Astrocyte (in vitro differentiated cells and primary cell): ENCODE measurements around the gene RIMBP2. TPM values are rescaled to one million over a fixed set of nuclear protein-coding genes. Genes with fewer than 3 reads are reported as not detected.

Experiments
- DNase-seq: peaks from one replicate; pipeline ENCODE4 v3.0.0-alpha.2; 2010; ENCODE audit warnings: low read depth
- FAIRE-seq: peaks from 2 replicates; lab custom pipeline; 2011; peaks lifted over from hg19 to GRCh38; lab: Jason Lieb, UNC
- H2AFZ ChIP-seq: 2 replicates; pipeline ENCODE4 v1.6.0; 2012; ENCODE audit warnings: low read depth, low read length, inconsistent platforms
- H3K27ac ChIP-seq: 2 replicates; pipeline ENCODE4 v1.5.1; 2011; ENCODE audit warnings: low read depth, low read length, inconsistent platforms
- H3K27me3 ChIP-seq: 2 replicates; pipeline ENCODE4 v1.6.0; 2011; ENCODE audit warnings: low read length, inconsistent platforms; ENCODE audit not compliant: insufficient read depth
- H3K36me3 ChIP-seq: 2 replicates; pipeline ENCODE4 v1.5.1; 2011; ENCODE audit warnings: low read length, inconsistent platforms; ENCODE audit not compliant: insufficient read depth
- H3K4me1 ChIP-seq: 2 replicates; pipeline ENCODE4 v1.5.1; 2011; ENCODE audit warnings: low read length, inconsistent platforms; ENCODE audit not compliant: insufficient read depth
- H3K4me2 ChIP-seq: 2 replicates; pipeline ENCODE4 v1.6.0; 2012; ENCODE audit warnings: low read length, inconsistent platforms
- H3K4me3 ChIP-seq: 2 replicates; pipeline ENCODE4 v1.5.1; 2011; ENCODE audit warnings: low read depth, mild to moderate bottlenecking, low read length, inconsistent platforms; ENCODE audit not compliant: insufficient read depth
- H3K79me2 ChIP-seq: 2 replicates; pipeline ENCODE4 v1.6.0; 2012; ENCODE audit warnings: mild to moderate bottlenecking, low read length, inconsistent platforms; ENCODE audit not compliant: insufficient read depth
- H3K9ac ChIP-seq: 2 replicates; pipeline ENCODE4 v1.6.0; 2012; ENCODE audit warnings: mild to moderate bottlenecking, low read length, inconsistent platforms
- H3K9me3 ChIP-seq: 2 replicates; pipeline ENCODE4 v1.5.1; 2012; ENCODE audit warnings: low read depth, mild to moderate bottlenecking, low read length, inconsistent platforms; ENCODE audit not compliant: insufficient read depth
- H4K20me1 ChIP-seq: 2 replicates; pipeline ENCODE4 v1.6.0; 2012; ENCODE audit warnings: low read length, inconsistent platforms; ENCODE audit not compliant: insufficient read depth
- H3K27ac Mint-ChIP-seq: one replicate; pipeline ENCODE4 v1.8.0; 2021; ENCODE audit warnings: mild to moderate bottlenecking, mixed read lengths; ENCODE audit not compliant: unreplicated experiment
- H3K27me3 Mint-ChIP-seq: one replicate; pipeline ENCODE4 v1.8.0; 2021; ENCODE audit warnings: low read depth, mixed read lengths; ENCODE audit not compliant: unreplicated experiment
- H3K36me3 Mint-ChIP-seq: one replicate; pipeline ENCODE4 v1.8.0; 2021; ENCODE audit warnings: low read depth, mixed read lengths; ENCODE audit not compliant: unreplicated experiment
- H3K4me1 Mint-ChIP-seq: one replicate; pipeline ENCODE4 v1.8.0; 2021; ENCODE audit warnings: low read depth, mixed read lengths; ENCODE audit not compliant: unreplicated experiment
- H3K4me3 Mint-ChIP-seq: one replicate; pipeline ENCODE4 v1.8.0; 2021; ENCODE audit warnings: mild to moderate bottlenecking, moderate library complexity, mixed read lengths; ENCODE audit not compliant: unreplicated experiment
- H3K9me3 Mint-ChIP-seq: one replicate; pipeline ENCODE4 v1.8.0; 2021; ENCODE audit warnings: mild to moderate bottlenecking, mixed read lengths; ENCODE audit not compliant: unreplicated experiment
- EZH2 ChIP-seq: IDR thresholded peaks from 2 replicates; pipeline ENCODE4 v1.6.1; 2012; ENCODE audit warnings: mild to moderate bottlenecking, low read length, inconsistent platforms; ENCODE audit not compliant: insufficient read depth
- total RNA-seq: library from RNA; stranded (reverse); gene quantifications from 2 replicates; pipeline ENCODE4 v1.2.1, GENCODE V29; 2021
- TF ChIP-seq, protein P1 (sequence below): IDR thresholded peaks from 2 replicates; pipeline ENCODE4 v1.5.1; 2011; ENCODE audit warnings: low read depth, mild to moderate bottlenecking, inconsistent platforms, low read length, moderate library complexity; ENCODE audit not compliant: insufficient read depth

Gene RIMBP2
- total RNA-seq, 1 donor from 2014 or later = 2.2 TPM

DNA sequence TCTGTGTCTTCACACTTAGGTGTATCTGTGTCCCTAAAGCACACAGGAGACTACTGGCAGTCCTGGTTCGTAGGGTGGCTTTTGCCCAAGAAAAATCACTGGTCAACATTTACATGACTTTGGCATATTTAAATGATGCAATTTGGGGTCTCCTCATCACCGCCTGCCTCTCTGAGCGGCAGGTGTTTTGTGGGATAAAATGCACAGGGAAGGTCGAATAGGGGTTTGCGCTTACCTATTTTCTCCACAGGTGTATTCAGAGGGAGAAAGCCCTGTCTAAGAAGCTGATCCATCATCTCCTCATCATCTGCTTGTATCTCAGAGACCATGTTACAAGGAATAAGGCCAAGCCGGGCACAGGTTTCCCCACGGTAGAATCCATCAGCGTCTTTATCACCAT, 303.7 kb downstream of the RIMBP2 start:
- Histone ChIP-seq H3K27ac (no peak overlapping the region), H3K9ac (no peak overlapping the region), H2AFZ (no peak overlapping the region), H3K4me1 (no peaks in the 10 kb centered on the region), H3K4me2 (no peak overlapping the region), H3K27me3 (no peaks in the 10 kb centered on the region), H3K9me3 (no peaks in the 10 kb centered on the region), H3K79me2 (no peaks in the 10 kb centered on the region), H3K36me3 (no peaks in the 10 kb centered on the region), H4K20me1 (no peaks in the 10 kb centered on the region), H3K4me3 (no peak overlapping the region)
- Mint-ChIP-seq H3K36me3 (no peaks in the 10 kb centered on the region), H3K27me3 (no peaks in the 10 kb centered on the region), H3K27ac (no peak overlapping the region), H3K9me3 (no peaks in the 10 kb centered on the region), H3K4me3 (no peak overlapping the region), H3K4me1 (no peaks in the 10 kb centered on the region)
- DNase-seq (no peak), FAIRE-seq (no peak)
- TF ChIP-seq, protein P1, sequence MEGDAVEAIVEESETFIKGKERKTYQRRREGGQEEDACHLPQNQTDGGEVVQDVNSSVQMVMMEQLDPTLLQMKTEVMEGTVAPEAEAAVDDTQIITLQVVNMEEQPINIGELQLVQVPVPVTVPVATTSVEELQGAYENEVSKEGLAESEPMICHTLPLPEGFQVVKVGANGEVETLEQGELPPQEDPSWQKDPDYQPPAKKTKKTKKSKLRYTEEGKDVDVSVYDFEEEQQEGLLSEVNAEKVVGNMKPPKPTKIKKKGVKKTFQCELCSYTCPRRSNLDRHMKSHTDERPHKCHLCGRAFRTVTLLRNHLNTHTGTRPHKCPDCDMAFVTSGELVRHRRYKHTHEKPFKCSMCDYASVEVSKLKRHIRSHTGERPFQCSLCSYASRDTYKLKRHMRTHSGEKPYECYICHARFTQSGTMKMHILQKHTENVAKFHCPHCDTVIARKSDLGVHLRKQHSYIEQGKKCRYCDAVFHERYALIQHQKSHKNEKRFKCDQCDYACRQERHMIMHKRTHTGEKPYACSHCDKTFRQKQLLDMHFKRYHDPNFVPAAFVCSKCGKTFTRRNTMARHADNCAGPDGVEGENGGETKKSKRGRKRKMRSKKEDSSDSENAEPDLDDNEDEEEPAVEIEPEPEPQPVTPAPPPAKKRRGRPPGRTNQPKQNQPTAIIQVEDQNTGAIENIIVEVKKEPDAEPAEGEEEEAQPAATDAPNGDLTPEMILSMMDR = no peak
- TF ChIP-seq EZH2 = no peak

DNA sequence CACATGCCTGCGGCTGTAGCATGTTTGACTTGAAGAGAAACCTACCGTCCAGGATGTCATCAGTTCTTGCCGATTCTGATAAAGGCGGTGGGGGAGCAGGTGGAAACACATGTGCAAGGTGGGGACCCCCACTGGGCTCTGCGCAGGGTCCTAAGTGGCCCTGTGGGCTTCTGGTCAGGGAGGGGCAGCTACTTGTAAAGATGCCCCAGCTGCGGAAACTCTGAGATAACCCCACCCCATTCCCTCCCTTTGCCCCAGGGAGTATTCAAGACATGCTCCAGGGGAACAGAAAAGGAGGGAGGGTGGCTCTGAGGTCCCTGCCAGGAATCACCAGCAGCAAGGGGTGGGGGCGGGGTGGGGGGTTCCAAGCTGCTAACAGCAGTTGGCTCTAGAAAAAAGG, 310.8 kb downstream of the RIMBP2 start:
- Mint-ChIP-seq H3K4me1 (no peaks in the 10 kb centered on the region), H3K4me3 (no peak overlapping the region), H3K9me3 (peaks cover 6% of the 10 kb centered on the region), H3K27ac (no peak overlapping the region), H3K36me3 (no peaks in the 10 kb centered on the region), H3K27me3 (no peaks in the 10 kb centered on the region)
- Histone ChIP-seq H3K4me1 (no peaks in the 10 kb centered on the region), H3K9ac (no peak overlapping the region), H4K20me1 (no peaks in the 10 kb centered on the region), H3K9me3 (no peaks in the 10 kb centered on the region), H3K79me2 (no peaks in the 10 kb centered on the region), H3K4me2 (no peak overlapping the region), H2AFZ (no peak overlapping the region), H3K4me3 (no peak overlapping the region), H3K27me3 (no peaks in the 10 kb centered on the region), H3K36me3 (no peaks in the 10 kb centered on the region), H3K27ac (no peak overlapping the region)
- FAIRE-seq (no peak), DNase-seq (no peak)
- no peak for TF ChIP-seq EZH2
- TF ChIP-seq, protein P1 = no peak

DNA sequence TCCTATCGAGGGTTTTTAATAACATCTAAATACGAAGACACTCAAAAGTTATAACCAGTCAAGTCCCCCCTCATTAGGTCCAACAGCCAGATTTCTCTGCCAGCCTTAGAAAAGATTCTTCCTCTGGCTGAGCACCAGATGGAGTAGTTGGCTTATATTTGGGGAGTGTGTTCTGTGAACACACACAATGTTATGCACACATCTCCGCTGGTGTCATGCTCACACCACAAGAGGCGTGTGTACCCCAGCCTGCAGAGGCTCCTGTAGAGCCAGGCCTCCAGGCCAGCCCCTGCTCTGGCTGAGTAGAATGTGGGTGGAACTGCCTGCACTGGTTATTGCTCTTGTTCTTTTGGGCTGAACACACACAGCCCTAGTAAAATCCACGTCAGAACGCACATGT, 314.4 kb downstream of the RIMBP2 start:
- no peaks in the 10 kb centered on the region for H3K36me3 ChIP-seq
- H3K27ac ChIP-seq = no peak overlapping the region
- H3K27ac Mint-ChIP-seq = no peak overlapping the region
- peaks cover 1% of the 10 kb centered on the region for H3K27me3 Mint-ChIP-seq
- no peaks in the 10 kb centered on the region for H4K20me1 ChIP-seq
- H3K9ac ChIP-seq = no peak overlapping the region
- H2AFZ ChIP-seq = no peak overlapping the region
- H3K9me3 ChIP-seq = no peaks in the 10 kb centered on the region
- no peak overlapping the region for H3K4me3 ChIP-seq
- no peak for FAIRE-seq
- no peak for DNase-seq
- H3K4me2 ChIP-seq = no peak overlapping the region
- no peaks in the 10 kb centered on the region for H3K4me1 ChIP-seq
- H3K36me3 Mint-ChIP-seq = no peaks in the 10 kb centered on the region
- no peak overlapping the region for H3K4me3 Mint-ChIP-seq
- TF ChIP-seq, protein P1 = no peak
- TF ChIP-seq EZH2 = no peak
- peaks cover 6% of the 10 kb centered on the region for H3K9me3 Mint-ChIP-seq
- no peaks in the 10 kb centered on the region for H3K27me3 ChIP-seq
- H3K4me1 Mint-ChIP-seq = no peaks in the 10 kb centered on the region
- no peaks in the 10 kb centered on the region for H3K79me2 ChIP-seq
